GM10266 (cell line): ENCODE measurements around the gene NBEAL2.

Experiments
- DNase-seq: peaks from one replicate; pipeline ENCODE4 v3.0.0; 2012; ENCODE audit errors: extremely low spot score
- CTCF ChIP-seq: IDR thresholded peaks from 2 replicates; pipeline ENCODE4 v1.5.1; 2012; ENCODE audit warnings: mild to moderate bottlenecking, low read depth; ENCODE audit not compliant: control insufficient read depth, insufficient read depth; ENCODE audit errors: missing control alignments

Gene NBEAL2

GRCh38 chr3:46988616-46989015 lies 9.2 kb downstream of the NBEAL2 start:
- DNase-seq, result no peak
- TF ChIP-seq CTCF, result no peak

DNA sequence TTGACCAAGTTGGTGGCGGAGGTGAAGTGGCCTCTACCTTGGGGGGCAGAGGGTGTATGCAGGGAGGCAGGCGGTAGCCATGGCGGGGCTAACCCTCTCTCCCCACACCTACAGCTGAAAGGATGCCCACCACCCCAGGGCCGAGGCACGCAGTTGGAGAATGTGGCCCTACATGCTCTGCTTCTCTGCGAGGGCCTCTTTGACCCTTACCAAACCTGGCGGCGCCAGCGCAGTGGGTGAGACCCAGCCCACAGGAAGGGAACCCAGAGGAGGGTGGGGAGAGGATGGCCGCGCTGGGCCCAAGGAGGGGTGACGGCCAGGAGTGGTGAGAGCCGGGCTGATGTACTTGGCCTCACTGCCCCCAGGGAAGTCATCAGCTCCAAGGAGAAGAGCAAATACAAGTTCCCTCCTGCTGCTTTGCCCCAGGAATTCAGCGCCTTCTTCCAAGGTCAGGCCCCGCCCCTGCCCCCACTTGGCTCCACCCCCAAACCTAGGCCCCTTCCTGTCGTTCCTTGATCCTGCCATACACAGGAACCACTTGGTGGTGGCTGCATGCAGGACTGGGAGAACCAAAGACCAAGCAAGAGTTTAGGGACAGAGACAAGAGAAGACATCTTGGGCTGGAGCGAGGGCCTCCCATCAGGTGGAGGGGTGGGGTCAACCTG lies 9.8 kb downstream of the NBEAL2 start:
- no peak for DNase-seq
- TF ChIP-seq CTCF, result no peak

DNA sequence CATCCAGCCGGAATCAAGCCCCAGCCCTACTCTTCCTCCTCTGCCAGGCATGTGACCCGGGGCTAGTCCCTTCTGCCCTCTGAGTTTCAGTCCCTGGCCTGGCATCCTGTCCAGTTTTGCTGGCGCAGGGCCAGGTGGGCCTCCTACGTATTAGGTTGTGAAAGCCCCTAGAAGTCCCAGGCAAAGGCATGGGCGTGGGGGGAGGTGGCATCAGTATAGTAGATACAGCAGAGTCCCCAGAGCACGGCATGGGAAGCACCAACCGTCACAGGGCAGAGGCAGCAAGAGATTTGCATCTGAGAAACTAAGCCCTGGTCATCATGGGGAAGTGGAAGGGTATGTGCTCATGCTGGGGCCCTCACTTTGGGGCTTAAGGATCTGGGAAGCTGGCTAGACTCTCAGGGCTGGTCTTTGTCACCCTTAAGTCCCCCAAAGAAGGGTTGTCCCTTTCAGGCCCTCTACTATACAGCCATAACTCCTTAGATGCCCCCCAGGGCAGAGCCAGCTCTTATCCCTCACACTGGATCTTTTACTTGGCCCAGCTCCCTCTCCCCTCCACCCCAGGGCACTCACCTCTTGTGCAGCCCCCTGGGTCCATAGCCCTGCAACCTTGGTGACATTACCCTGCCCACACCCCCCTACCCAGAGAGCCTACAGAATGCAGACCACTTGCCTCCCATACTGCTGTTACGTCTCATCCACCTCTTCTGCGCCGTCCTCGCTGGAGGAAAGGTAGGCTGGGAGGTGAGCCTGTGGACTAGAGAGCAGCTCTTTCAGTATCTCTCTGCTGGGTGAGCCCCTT lies 11.3 kb downstream of the NBEAL2 start:
- no peak for TF ChIP-seq CTCF
- DNase-seq, result peak; percentile 62

GRCh38 chr3:46991406-46992165 lies 12.1 kb downstream of the NBEAL2 start:
- DNase-seq, result no peak
- no peak for TF ChIP-seq CTCF

GRCh38 chr3:46992231-46992630 lies 12.8 kb downstream of the NBEAL2 start:
- DNase-seq, result no peak
- TF ChIP-seq CTCF, result no peak

GRCh38 chr3:46993292-46993691 lies 13.8 kb downstream of the NBEAL2 start:
- DNase-seq, result no peak
- TF ChIP-seq CTCF, result no peak
